ENCODE data around the gene TACR1.

TACR1 gene

GRCh38 chr2:75077909-75078308 lies 121.4 kb downstream of the TACR1 start:
- Histone ChIP-seq H3K4me1 (ENCODE audit: control insufficient read depth, insufficient read depth, low read length) (no peaks in the 10 kb centered on the region), H3K27me3 (replicated peaks; ENCODE audit: control insufficient read depth, insufficient read depth, low read length) (no peaks in the 10 kb centered on the region), H3K9me3 (ENCODE audit: control insufficient read depth, low read length) (no peaks in the 10 kb centered on the region), H3K4me3 (ENCODE audit: low read length) (no peak overlapping the region), H3K36me3 (ENCODE audit: control insufficient read depth, insufficient read depth, low read length, severe bottlenecking) (no peaks in the 10 kb centered on the region), H3K9ac (ENCODE audit: low read length) (no peak overlapping the region)
- DNase-seq (ENCODE audit: low read depth), result no peak

- Histone ChIP-seq H3K27me3 (replicated peaks; ENCODE audit: control insufficient read depth, insufficient read depth, low read length) (no peaks in the 10 kb centered on the region), H3K9ac (ENCODE audit: low read length) (no peak overlapping the region), H3K36me3 (ENCODE audit: control insufficient read depth, insufficient read depth, low read length, severe bottlenecking) (no peaks in the 10 kb centered on the region), H3K4me3 (ENCODE audit: low read length) (no peak overlapping the region), H3K9me3 (ENCODE audit: control insufficient read depth, low read length) (no peaks in the 10 kb centered on the region), H3K4me1 (ENCODE audit: control insufficient read depth, insufficient read depth, low read length) (no peaks in the 10 kb centered on the region)
- DNase-seq (ENCODE audit: low read depth), result no peak
Observed at GRCh38 chr2:75076088-75076487, 123.2 kb downstream of the TACR1 start.

- Histone ChIP-seq H3K9me3 (ENCODE audit: control insufficient read depth, low read length) (no peaks in the 10 kb centered on the region), H3K9ac (ENCODE audit: low read length) (no peak overlapping the region)
- no peak for DNase-seq (ENCODE audit: low read depth)
Observed at GRCh38 chr2:75074708-75075107, 124.6 kb downstream of the TACR1 start.

DNA sequence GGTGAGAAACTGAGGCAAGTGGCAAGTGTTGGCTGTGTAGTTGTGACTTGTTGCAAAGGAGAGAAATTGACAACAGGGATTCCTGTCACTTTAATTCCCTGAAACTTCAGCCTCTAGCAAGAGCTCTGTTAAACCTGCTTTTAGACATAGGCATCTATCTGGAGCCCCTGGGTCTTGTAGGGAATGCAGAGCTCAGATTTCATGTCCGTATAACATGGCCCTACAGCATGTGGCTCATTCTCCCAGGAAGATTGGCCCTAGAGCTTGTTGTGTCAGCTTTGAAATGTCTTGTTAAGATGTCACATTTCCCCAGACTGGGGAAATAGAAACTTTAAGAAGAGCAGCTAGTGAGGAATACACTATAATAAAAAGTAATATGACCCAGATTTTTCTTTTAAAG lies 125.1 kb downstream of the TACR1 start:
- no peak overlapping the region for H3K9ac ChIP-seq (ENCODE audit: low read length)
- DNase-seq (ENCODE audit: low read depth), result no peak

More at GRCh38 chr2:75074708-75075107, 124.6 kb downstream of the TACR1 start:
- no peaks in the 10 kb centered on the region for H3K4me1 ChIP-seq (ENCODE audit: control insufficient read depth, insufficient read depth, low read length)
- H3K4me3 ChIP-seq (ENCODE audit: low read length), result no peak overlapping the region
- H3K27me3 ChIP-seq (replicated peaks; ENCODE audit: control insufficient read depth, insufficient read depth, low read length), result no peaks in the 10 kb centered on the region
- H3K36me3 ChIP-seq (ENCODE audit: control insufficient read depth, insufficient read depth, low read length, severe bottlenecking), result no peaks in the 10 kb centered on the region

DNA sequence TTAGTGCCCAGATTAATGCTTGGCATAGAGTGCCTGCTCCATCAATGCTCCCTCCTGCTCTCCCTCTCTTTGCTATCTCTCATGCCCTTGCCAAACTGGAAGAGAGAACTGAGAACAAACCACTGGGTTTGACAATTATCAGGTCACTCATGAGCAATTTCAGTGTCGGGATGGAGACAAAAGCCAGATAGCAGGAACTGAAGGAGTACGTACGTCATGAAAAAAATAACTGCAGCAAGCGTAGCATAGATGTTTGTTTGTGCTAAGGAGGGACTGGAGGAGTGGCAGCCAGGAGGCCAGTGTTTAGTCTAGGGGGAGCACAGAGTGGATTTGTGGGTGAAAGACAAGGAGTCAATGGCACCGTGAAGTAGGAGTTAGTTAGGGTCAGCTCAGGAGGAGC lies 127.6 kb downstream of the TACR1 start:
- Histone ChIP-seq H3K9me3 (ENCODE audit: control insufficient read depth, low read length) (no peaks in the 10 kb centered on the region), H3K9ac (ENCODE audit: low read length) (no peak overlapping the region), H3K4me1 (ENCODE audit: control insufficient read depth, insufficient read depth, low read length) (no peaks in the 10 kb centered on the region), H3K27me3 (replicated peaks; ENCODE audit: control insufficient read depth, insufficient read depth, low read length) (no peaks in the 10 kb centered on the region), H3K4me3 (ENCODE audit: low read length) (no peak overlapping the region), H3K36me3 (ENCODE audit: control insufficient read depth, insufficient read depth, low read length, severe bottlenecking) (no peaks in the 10 kb centered on the region)
- no peak for DNase-seq (ENCODE audit: low read depth)

More for the DNA sequence above, 125.1 kb downstream of the TACR1 start:
- Histone ChIP-seq H3K36me3 (ENCODE audit: control insufficient read depth, insufficient read depth, low read length, severe bottlenecking) (no peaks in the 10 kb centered on the region), H3K27me3 (replicated peaks; ENCODE audit: control insufficient read depth, insufficient read depth, low read length) (no peaks in the 10 kb centered on the region), H3K4me1 (ENCODE audit: control insufficient read depth, insufficient read depth, low read length) (no peaks in the 10 kb centered on the region), H3K9me3 (ENCODE audit: control insufficient read depth, low read length) (no peaks in the 10 kb centered on the region), H3K4me3 (ENCODE audit: low read length) (no peak overlapping the region)

GRCh38 chr2:75068546-75068945 lies 130.8 kb downstream of the TACR1 start:
- DNase-seq (ENCODE audit: low read depth), result no peak
- Histone ChIP-seq H3K27me3 (replicated peaks; ENCODE audit: control insufficient read depth, insufficient read depth, low read length) (no peaks in the 10 kb centered on the region), H3K4me1 (ENCODE audit: control insufficient read depth, insufficient read depth, low read length) (peaks cover 10% of the 10 kb centered on the region), H3K9me3 (ENCODE audit: control insufficient read depth, low read length) (no peaks in the 10 kb centered on the region), H3K4me3 (ENCODE audit: low read length) (no peak overlapping the region), H3K36me3 (ENCODE audit: control insufficient read depth, insufficient read depth, low read length, severe bottlenecking) (no peaks in the 10 kb centered on the region), H3K9ac (ENCODE audit: low read length) (no peak overlapping the region)

GRCh38 chr2:75067506-75067905 lies 131.8 kb downstream of the TACR1 start:
- Histone ChIP-seq H3K4me3 (ENCODE audit: low read length) (no peak overlapping the region), H3K9me3 (ENCODE audit: control insufficient read depth, low read length) (no peaks in the 10 kb centered on the region), H3K9ac (ENCODE audit: low read length) (no peak overlapping the region), H3K27me3 (replicated peaks; ENCODE audit: control insufficient read depth, insufficient read depth, low read length) (no peaks in the 10 kb centered on the region), H3K36me3 (ENCODE audit: control insufficient read depth, insufficient read depth, low read length, severe bottlenecking) (no peaks in the 10 kb centered on the region), H3K4me1 (ENCODE audit: control insufficient read depth, insufficient read depth, low read length) (peaks cover 10% of the 10 kb centered on the region)
- DNase-seq (ENCODE audit: low read depth), result no peak

DNA sequence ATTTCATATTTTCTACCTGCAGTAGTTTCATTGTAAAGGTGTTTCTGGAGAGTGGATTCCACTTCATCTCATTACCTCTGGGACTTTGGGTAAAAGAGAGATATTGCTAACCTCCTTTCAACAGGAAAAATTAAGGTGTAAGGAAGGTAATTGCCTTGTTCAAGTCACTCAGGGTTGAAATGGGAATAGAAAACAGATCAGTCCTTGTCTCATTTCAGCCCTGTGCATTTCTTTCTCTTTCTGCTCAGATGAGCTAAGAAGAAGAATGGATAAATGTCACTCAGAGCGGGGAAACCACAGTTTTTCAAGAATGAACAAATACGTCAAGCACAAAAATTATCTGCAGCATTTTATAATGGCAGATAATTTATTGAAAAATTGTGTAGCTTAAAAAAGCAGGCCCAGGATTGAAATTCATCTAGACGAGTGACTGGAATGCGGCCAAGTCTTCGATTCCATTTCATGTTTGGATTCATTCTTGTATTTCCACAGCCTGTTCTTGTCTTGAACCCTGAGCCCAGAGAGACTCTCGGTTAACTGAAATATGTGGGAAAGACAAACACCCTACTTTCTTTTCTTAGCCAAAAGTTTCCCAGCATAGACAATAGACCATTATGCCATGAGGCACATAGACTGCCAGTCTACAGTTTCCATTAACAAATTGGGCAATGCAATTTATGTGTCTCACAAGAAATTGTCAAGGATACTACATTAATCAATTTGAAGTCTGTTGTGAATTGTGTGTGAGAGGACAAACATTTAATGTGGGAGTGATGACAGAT lies 133.0 kb downstream of the TACR1 start:
- Histone ChIP-seq H3K9me3 (ENCODE audit: control insufficient read depth, low read length) (no peaks in the 10 kb centered on the region), H3K27me3 (replicated peaks; ENCODE audit: control insufficient read depth, insufficient read depth, low read length) (no peaks in the 10 kb centered on the region), H3K4me1 (ENCODE audit: control insufficient read depth, insufficient read depth, low read length) (peaks cover 10% of the 10 kb centered on the region), H3K36me3 (ENCODE audit: control insufficient read depth, insufficient read depth, low read length, severe bottlenecking) (no peaks in the 10 kb centered on the region), H3K4me3 (ENCODE audit: low read length) (no peak overlapping the region), H3K9ac (ENCODE audit: low read length) (no peak overlapping the region)
- no peak for DNase-seq (ENCODE audit: low read depth)

DNA sequence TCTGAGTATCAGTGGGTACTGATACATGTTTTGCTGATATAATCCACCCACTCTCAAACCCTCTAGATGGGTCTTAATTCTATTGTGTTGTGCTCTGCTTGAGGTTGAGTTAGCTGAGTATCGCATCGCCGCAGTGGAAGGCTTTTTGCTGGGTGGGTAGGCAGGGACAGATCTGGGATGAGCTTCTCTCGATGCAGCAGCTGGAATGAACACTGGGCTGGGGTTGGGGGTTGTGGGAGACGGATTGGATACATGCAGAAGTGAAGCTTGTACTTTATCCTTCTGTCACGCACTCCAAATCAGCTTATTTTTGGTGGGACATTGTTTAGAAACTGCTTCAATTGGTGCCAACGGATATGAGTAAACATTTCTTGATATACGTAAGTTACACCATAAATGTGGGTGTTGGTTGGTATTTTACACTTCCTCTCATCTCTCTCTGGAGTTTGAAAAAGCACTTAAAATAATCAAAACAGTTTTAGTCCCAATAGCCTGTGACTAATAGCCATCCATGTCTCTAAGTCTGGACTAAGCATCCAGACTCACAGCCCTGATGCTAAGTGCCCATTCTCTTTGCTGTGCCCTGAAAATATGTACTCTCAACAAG lies 133.8 kb downstream of the TACR1 start:
- Histone ChIP-seq H3K4me1 (ENCODE audit: control insufficient read depth, insufficient read depth, low read length) (peaks cover 10% of the 10 kb centered on the region), H3K27me3 (replicated peaks; ENCODE audit: control insufficient read depth, insufficient read depth, low read length) (no peaks in the 10 kb centered on the region), H3K9me3 (ENCODE audit: control insufficient read depth, low read length) (no peaks in the 10 kb centered on the region), H3K36me3 (ENCODE audit: control insufficient read depth, insufficient read depth, low read length, severe bottlenecking) (no peaks in the 10 kb centered on the region), H3K9ac (ENCODE audit: low read length) (no peak overlapping the region), H3K4me3 (ENCODE audit: low read length) (no peak overlapping the region)
- DNase-seq (ENCODE audit: low read depth), result peak; percentile 6

- DNase-seq (ENCODE audit: low read depth), result peak; percentile 54
- H3K4me3 ChIP-seq (ENCODE audit: low read length), result no peak overlapping the region
- peaks cover 10% of the 10 kb centered on the region for H3K4me1 ChIP-seq (ENCODE audit: control insufficient read depth, insufficient read depth, low read length)
- no peaks in the 10 kb centered on the region for H3K27me3 ChIP-seq (replicated peaks; ENCODE audit: control insufficient read depth, insufficient read depth, low read length)
- no peaks in the 10 kb centered on the region for H3K9me3 ChIP-seq (ENCODE audit: control insufficient read depth, low read length)
- H3K36me3 ChIP-seq (ENCODE audit: control insufficient read depth, insufficient read depth, low read length, severe bottlenecking), result no peaks in the 10 kb centered on the region
- H3K9ac ChIP-seq (ENCODE audit: low read length), result no peak overlapping the region
Observed at GRCh38 chr2:75064691-75065396, 134.5 kb downstream of the TACR1 start.

GRCh38 chr2:75063906-75064305 lies 135.4 kb downstream of the TACR1 start:
- no peaks in the 10 kb centered on the region for H3K9me3 ChIP-seq (ENCODE audit: control insufficient read depth, low read length)
- H3K36me3 ChIP-seq (ENCODE audit: control insufficient read depth, insufficient read depth, low read length, severe bottlenecking), result no peaks in the 10 kb centered on the region
- H3K27me3 ChIP-seq (replicated peaks; ENCODE audit: control insufficient read depth, insufficient read depth, low read length), result peaks cover 3% of the 10 kb centered on the region
- no peak for DNase-seq (ENCODE audit: low read depth)
- H3K4me1 ChIP-seq (ENCODE audit: control insufficient read depth, insufficient read depth, low read length), result peaks cover 10% of the 10 kb centered on the region
- H3K4me3 ChIP-seq (ENCODE audit: low read length), result no peak overlapping the region
- no peak overlapping the region for H3K9ac ChIP-seq (ENCODE audit: low read length)

Measured in adipocyte (in vitro differentiated cells).